ENCODE results near the gene DNAJB1.

DNA sequence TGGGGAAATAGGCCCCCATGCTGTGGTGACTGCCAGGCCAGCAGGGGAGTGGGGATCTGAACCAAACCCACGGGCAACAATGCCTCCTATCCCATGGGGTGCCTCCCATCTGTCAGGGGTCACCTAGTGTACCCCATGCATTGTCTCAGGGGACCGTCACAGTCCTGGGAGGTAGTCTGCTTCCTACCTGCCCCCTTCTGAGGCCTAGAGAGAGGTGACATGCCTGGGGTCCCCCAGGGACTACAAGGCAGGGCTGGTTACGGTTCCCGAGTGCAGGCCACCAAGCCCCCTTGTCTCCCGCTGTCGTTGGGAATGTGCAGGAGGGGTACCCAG, 42.5 kb upstream of the DNAJB1 start:
- TF ChIP-seq EZH2phosphoT487 (IDR thresholded peaks at IDR 0.05; ENCODE audit: borderline replicate concordance, low read length): no peak
- TF ChIP-seq, protein P1, sequence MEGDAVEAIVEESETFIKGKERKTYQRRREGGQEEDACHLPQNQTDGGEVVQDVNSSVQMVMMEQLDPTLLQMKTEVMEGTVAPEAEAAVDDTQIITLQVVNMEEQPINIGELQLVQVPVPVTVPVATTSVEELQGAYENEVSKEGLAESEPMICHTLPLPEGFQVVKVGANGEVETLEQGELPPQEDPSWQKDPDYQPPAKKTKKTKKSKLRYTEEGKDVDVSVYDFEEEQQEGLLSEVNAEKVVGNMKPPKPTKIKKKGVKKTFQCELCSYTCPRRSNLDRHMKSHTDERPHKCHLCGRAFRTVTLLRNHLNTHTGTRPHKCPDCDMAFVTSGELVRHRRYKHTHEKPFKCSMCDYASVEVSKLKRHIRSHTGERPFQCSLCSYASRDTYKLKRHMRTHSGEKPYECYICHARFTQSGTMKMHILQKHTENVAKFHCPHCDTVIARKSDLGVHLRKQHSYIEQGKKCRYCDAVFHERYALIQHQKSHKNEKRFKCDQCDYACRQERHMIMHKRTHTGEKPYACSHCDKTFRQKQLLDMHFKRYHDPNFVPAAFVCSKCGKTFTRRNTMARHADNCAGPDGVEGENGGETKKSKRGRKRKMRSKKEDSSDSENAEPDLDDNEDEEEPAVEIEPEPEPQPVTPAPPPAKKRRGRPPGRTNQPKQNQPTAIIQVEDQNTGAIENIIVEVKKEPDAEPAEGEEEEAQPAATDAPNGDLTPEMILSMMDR (IDR thresholded peaks at IDR 0.05; ENCODE audit: low read depth, low read length, poor library complexity, severe bottlenecking): no peak

All from DOHH2 (cell line).